SJSA1 (cell line): ENCODE results near the gene KIF2C. TPM values are rescaled to one million over a fixed set of nuclear protein-coding genes. Genes with fewer than 3 reads are reported as not detected.
"Not testable (repeated sequence)": the region's sequence is repeated elsewhere in the genome, so short reads cannot be mapped to it uniquely, and the experiment has no call there.

Source experiments
- DNase-seq, 2 experiments: peaks; one replicate each; pipeline ENCODE4 v3.0.0-alpha.2; 2015 to 2020; ENCODE audit warnings: low spot score in 2 of 2, low read depth in 1 of 2
- H3K27ac ChIP-seq: fragments of 250-450 bp; sonication (Bioruptor Pico); 2 replicates; pipeline ENCODE4 v1.5.1; 2020; ENCODE audit warnings: mild to moderate bottlenecking, moderate library complexity
- H3K27me3 ChIP-seq: fragments of 250-450 bp; sonication (Bioruptor Pico); replicated peaks from 2 replicates; pipeline ENCODE4 v1.5.1; 2020; ENCODE audit warnings: mild to moderate bottlenecking, moderate library complexity
- H3K36me3 ChIP-seq: fragments of 250-450 bp; sonication (Bioruptor Pico); 2 replicates; pipeline ENCODE4 v1.5.1; 2020; ENCODE audit warnings: mild to moderate bottlenecking
- H3K4me1 ChIP-seq: fragments of 250-450 bp; sonication (Bioruptor Pico); replicated peaks from 2 replicates; pipeline ENCODE4 v1.6.1; 2021; ENCODE audit warnings: mild to moderate bottlenecking
- H3K4me3 ChIP-seq: fragments of 250-450 bp; sonication (Bioruptor Pico); 2 replicates; pipeline ENCODE4 v1.5.1; 2020; ENCODE audit warnings: mild to moderate bottlenecking
- H3K9me3 ChIP-seq: fragments of 250-450 bp; sonication (Bioruptor Pico); replicated peaks from 2 replicates; pipeline ENCODE4 v1.5.1; 2020; ENCODE audit warnings: mild to moderate bottlenecking
- total RNA-seq: library from RNA; depleted of rRNA; stranded (reverse); fragments of >200 nt; shearing (Covaris generic); gene quantifications from 2 replicates; pipeline ENCODE4 v1.2.3, GENCODE V29; 2014

Gene KIF2C
- total RNA-seq, 1 experiment from 2014 or later, result 82.1 TPM

DNA sequence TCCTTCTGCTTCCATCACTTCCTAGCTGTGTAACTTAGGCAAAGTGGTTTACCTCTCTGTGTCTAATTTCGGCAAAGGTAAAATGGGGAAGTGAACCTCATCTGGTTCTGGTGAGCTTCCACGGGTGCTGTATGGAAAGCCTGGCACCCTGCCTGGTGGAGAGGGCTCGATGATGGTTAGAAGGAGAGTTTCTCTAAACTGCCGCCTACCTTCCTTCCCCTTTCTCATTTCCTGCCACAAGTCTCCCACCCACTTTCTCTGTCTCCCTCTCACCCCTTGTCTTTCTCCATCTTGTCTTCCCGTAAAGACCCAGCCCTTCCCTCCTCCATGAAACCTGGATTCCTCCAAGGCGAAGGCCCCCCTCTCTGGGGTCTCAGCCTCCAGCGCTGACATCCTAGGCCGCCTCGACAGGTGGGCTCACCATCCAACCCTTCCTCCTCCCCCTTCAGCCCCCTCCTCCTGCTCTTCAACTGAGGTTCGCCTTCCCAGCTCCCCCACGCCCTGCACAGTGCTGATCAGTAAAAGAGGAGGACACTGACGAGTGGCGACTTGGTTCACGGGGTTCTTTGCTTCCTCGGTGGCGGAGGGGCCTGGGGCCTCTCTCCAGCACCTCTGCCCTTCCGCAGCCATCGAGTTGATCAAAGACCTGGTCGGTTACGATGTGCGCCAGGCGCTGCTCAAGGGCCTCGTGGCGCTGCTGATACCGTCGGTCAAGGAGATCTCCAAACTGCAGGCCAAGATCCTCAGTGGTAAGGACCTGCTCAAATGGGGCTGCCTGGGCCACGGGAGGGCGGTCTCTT lies 15.9 kb upstream of the KIF2C start:
- H3K27me3 ChIP-seq, result no peaks in the 10 kb centered on the region
- no peak for DNase-seq
- H3K27ac ChIP-seq, result no peak overlapping the region
- H3K4me1 ChIP-seq, result peaks cover 14% of the 10 kb centered on the region
- no peaks in the 10 kb centered on the region for H3K36me3 ChIP-seq
- no peak overlapping the region for H3K4me3 ChIP-seq
- H3K9me3 ChIP-seq, result no peaks in the 10 kb centered on the region

DNA sequence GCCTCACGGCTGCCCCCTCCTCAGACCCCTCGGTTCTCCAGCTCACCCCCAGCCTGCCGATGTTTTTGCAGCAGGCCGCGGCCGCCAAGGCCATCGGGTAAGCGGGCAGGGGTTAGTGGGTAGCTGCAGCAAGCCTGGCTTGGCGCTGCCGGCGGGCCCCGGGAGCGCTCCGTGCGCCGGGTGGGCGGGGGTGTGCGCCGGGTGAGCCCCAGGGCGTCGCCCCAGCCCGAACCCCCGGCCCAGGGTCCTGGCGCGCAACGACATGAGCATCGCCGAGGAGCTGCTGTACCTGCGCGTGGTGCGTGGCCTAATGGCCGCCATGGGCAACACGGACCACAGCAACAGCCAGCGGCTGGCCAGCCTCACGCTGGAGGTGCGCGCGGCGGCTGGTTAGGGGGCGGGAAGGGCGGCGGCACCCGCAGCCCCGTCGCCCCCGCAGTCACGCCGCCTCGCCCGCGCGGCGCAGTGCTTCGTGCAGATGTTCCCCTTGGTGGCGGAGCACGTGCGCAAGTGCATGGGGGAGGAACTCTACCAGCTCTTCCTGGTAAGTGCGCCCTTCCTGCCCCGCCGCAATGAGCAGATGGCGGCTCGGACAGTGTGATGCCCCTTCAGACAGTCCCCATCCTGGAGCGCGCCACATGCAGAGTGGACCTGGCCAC lies 15.2 kb upstream of the KIF2C start:
- DNase-seq, result no peak
- H3K4me3 ChIP-seq, result no peak overlapping the region
- no peaks in the 10 kb centered on the region for H3K9me3 ChIP-seq
- H3K36me3 ChIP-seq, result no peaks in the 10 kb centered on the region
- no peaks in the 10 kb centered on the region for H3K27me3 ChIP-seq
- H3K27ac ChIP-seq, result no peak overlapping the region
- peaks cover 13% of the 10 kb centered on the region for H3K4me1 ChIP-seq

DNA sequence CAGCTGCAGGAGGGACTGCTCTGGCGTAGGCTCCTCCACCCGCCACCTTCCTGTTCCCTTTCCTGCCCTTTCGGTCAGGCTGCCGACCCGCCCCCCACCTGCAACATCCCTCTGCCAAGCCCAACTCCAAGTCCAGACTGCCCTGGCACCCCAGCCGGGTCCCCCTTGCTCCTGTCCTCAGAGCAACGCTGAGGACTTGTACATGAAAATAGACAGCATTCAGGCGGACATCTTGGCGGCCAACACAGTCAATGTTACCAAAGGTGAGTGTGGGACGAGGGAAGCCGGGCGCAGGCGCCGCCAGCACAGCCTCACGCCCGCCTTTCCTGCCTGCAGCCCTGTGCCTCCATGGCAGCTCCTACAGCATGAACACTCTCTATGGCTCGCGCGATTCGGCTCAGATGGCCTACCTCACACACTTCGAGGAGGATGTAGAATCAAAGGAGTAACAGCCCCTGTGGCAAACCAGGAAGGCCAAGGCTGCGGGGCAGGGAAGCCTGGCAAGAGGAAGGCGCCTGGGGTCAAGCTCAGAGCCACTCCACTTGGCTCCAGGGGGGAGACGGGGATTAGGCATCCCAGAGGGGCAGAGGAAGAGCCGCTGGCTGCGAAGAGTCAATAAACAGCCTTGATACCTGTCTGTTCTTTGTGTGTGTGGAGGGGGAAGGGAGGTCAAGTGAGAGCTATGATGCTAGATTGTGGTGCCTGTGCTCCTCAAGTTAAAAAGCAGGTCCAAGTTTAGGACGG lies 14.5 kb upstream of the KIF2C start:
- no peak overlapping the region for H3K27ac ChIP-seq
- DNase-seq, result no peak

DNA sequence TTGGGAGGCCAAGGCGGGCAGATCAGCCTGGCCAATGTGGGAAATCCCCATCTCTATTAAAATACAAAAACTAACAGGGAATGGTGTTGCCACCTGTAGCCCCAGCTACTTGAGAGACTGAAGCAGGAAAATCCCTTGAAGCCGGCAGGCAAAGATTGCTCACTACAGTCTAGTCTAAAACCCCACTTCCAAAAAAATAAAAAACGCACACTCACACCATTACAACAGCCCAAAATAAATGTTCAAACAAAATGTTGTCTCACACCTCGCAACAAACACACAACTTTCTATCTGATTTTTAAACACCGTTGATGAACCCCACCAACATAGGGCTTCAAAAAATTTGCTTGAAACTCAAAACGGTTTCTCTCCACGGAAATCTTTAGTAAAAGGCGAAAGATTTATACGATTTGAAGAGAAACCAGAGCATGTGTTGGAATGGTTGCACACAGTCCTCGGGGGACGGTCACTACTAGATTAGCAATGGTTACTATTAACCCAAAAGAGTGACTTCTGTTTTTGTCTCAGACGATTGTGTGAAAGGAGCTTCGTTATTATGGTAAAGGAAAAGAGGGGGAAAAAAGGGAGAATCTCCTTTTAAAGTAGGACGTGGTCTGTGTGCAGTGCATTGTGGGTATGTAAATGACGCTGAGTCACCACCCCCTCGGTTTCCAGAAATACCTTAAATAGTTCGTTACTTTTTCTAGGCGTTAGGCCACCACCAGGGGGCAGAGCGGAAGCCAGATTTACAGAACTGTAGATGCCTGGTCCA lies 8.7 kb upstream of the KIF2C start, which contains the start of gene RNU5D-1:
Gene RNU5D-1 (minus strand): TSS at position 430 of the 772 bp plus-strand sequence.
- H3K9me3 ChIP-seq, result no peaks in the 10 kb centered on the region
- H3K27me3 ChIP-seq, result no peaks in the 10 kb centered on the region
- H3K27ac ChIP-seq, result peak within 1 kb of the TSS; percentile 100
- H3K36me3 ChIP-seq, result no peaks in the 10 kb centered on the region
- no peak within 1 kb of the TSS for H3K4me3 ChIP-seq
- peak; percentile 95 to 98 for DNase-seq
- H3K4me1 ChIP-seq, result peaks cover 24% of the 10 kb centered on the region

More for the DNA sequence above, 14.5 kb upstream of the KIF2C start:
- Histone ChIP-seq H3K9me3 (no peaks in the 10 kb centered on the region), H3K4me3 (no peak overlapping the region), H3K27me3 (no peaks in the 10 kb centered on the region), H3K36me3 (no peaks in the 10 kb centered on the region), H3K4me1 (peaks cover 14% of the 10 kb centered on the region)

DNA sequence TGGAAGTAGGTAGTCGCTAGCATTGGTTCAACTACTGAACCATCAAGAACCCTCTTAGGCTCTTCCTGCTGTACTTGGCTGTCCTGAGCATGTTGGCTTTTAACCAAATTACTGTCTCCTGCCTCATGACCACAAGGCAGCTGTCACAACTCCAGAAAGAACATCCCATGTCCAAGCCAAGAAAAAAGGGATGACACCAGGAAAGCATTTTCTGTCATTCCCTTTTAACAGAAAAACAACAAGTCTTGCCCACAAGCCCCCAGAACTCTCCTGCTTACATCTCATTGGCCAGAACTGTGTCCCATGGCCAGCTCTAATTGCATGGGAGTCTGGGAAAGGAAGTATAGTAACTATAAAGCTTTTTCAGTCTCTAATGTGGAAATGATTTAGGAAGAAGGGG lies 6.3 kb upstream of the KIF2C start:
- H3K4me3 ChIP-seq, result no peak overlapping the region
- H3K27me3 ChIP-seq, result no peaks in the 10 kb centered on the region
- no peaks in the 10 kb centered on the region for H3K9me3 ChIP-seq
- no peak overlapping the region for H3K27ac ChIP-seq
- DNase-seq, result no peak
- H3K4me1 ChIP-seq, result peaks cover 17% of the 10 kb centered on the region
- H3K36me3 ChIP-seq, result no peaks in the 10 kb centered on the region

DNA sequence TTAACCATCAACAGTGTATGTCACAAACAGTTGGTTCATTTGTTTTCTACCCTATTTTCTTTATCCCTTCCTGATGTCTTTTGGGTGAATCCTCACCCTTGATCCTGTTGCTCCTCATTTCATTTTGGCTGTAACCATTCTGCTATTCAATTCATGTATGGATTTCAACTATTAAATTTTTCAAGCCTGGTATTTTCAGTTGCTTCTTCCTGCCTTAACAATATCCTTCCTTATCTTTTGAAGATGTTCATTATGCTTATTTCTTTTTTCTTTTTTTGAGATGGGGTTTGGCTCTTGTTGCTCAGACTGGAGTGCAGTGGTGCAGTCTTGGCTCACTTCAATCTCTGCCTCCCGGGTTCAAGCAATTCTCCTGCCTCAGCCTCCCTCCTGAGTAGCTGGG lies 5.9 kb upstream of the KIF2C start:
- H3K4me1 ChIP-seq, result peaks cover 17% of the 10 kb centered on the region
- no peak overlapping the region for H3K4me3 ChIP-seq
- no peaks in the 10 kb centered on the region for H3K36me3 ChIP-seq
- H3K9me3 ChIP-seq, result no peaks in the 10 kb centered on the region
- no peak overlapping the region for H3K27ac ChIP-seq
- no peaks in the 10 kb centered on the region for H3K27me3 ChIP-seq
- no peak for DNase-seq

DNA sequence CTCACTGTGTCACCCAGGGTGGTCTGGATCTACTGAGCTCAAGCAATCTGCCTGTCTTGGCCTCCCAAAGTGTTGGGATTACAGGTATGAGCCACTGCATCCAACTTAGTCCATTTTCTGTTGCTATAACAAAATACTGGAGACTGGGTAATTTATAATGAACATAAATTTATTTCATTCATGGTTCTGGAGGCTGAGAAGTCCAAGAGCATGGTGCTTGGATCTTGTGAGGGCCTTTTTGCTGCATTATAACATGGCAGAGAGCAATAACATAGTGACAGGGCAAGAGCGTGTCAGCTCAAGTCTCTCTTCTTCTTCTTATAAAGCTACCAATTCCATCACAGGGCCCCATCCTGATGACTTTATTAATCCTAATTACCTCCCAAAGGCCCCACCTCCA lies 3.6 kb upstream of the KIF2C start:
- Histone ChIP-seq H3K27ac (no peak overlapping the region), H3K27me3 (no peaks in the 10 kb centered on the region), H3K9me3 (no peaks in the 10 kb centered on the region), H3K4me3 (no peak overlapping the region), H3K4me1 (peaks cover 14% of the 10 kb centered on the region), H3K36me3 (peaks cover 10% of the 10 kb centered on the region)
- no peak for DNase-seq

DNA sequence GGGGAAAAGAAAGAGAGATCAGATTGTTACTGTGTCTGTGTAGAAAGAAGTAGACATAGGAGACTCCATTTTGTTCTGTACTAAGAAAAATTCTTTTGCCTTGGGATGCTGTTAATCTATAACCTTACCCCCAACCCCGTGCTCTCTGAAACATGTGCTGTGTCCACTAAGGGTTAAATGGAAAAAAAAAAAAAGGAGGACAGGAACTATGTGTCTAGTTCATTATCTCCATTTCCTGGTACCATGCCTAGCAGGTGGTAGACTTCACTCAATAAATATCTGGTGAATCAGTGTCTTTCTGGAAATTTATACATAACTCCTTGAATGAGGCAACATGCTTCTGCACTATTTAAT lies 707 bp upstream of the KIF2C start:
- H3K27me3 ChIP-seq, H3K9me3 ChIP-seq, DNase-seq: not testable (repeated sequence)
- Histone ChIP-seq H3K36me3 (peaks cover 38% of the 10 kb centered on the region), H3K4me1 (peaks cover 17% of the 10 kb centered on the region), H3K27ac (peak overlapping the region; percentile 32), H3K4me3 (peak overlapping the region; percentile 55)

DNA sequence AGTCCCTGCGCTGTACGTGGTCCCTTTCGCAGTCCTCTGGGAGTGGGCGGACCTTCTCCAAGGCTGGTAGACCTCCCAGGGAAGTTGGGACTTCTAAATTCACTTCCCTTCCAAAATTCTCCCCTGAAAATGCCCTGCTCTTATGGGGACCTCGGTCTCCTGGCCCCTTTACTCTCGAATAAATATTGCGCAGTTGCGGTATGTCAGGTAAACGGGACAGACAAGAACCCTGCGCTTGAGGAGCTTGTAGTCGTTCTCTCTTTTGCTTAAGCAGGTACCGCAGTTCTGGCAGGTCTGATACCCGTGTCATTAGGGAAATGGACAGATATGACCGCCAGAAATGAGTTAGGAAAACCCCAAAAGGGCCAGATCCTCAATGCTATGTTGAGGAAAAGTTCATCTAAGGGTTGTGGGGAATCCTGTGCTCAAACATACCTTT lies 561 bp downstream of the KIF2C start:
- H3K4me1 ChIP-seq, result peaks cover 17% of the 10 kb centered on the region
- H3K27ac ChIP-seq, result peak overlapping the region; percentile 70
- peaks cover 50% of the 10 kb centered on the region for H3K36me3 ChIP-seq
- DNase-seq, result peak in 1 of 2 experiments; percentile 16
- H3K27me3 ChIP-seq, result no peaks in the 10 kb centered on the region
- no peaks in the 10 kb centered on the region for H3K9me3 ChIP-seq
- H3K4me3 ChIP-seq, result peak overlapping the region; percentile 55

DNA sequence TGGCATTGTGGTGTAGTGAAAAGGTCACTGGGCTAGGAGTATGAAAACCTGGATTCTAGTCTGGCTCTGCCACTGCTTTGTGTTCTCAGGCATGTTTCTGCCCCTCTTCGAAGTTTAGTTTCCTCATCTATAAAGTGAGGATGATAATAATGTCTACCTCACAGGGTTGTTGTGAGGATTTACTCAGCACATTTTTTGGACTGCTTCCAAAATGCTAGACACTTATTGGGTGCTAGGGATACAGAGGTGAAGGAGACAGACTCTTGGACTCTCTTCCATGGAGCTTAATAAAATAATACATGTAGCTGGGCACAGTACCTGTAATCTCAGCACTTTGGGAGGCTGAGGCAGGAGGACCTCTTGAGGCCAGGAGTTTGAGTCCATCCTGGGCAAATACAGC lies 3.6 kb downstream of the KIF2C start:
- H3K36me3 ChIP-seq, result peaks cover 78% of the 10 kb centered on the region
- no peak overlapping the region for H3K4me3 ChIP-seq
- no peak for DNase-seq
- no peak overlapping the region for H3K27ac ChIP-seq
- H3K27me3 ChIP-seq, result no peaks in the 10 kb centered on the region
- H3K4me1 ChIP-seq, result peaks cover 17% of the 10 kb centered on the region
- no peaks in the 10 kb centered on the region for H3K9me3 ChIP-seq

DNA sequence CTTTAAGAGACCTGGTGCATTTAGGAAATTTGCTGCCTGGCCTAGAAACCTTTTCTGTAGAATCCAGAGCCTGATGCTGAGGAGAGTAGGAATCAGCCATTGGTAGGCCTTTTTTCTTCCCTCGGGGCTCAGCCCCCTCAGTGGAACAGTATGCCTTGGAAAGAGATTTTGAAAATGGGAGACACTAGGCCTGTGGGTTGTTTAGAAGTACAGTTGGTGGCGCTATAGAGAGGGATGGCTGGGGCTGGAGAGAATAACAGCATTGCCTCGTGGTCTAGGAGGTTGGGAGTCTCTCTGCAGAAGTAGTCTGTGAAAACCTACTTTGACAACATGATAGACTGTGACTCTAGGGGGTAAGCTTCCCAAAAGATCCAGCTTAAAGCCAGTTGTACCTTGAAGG lies 8.2 kb downstream of the KIF2C start:
- Histone ChIP-seq H3K27ac (no peak overlapping the region), H3K27me3 (no peaks in the 10 kb centered on the region), H3K9me3 (no peaks in the 10 kb centered on the region), H3K36me3 (peaks cover 98% of the 10 kb centered on the region), H3K4me1 (peaks cover 2% of the 10 kb centered on the region; the same call in 1 of the 2 replicates), H3K4me3 (no peak overlapping the region)
- DNase-seq, result no peak

DNA sequence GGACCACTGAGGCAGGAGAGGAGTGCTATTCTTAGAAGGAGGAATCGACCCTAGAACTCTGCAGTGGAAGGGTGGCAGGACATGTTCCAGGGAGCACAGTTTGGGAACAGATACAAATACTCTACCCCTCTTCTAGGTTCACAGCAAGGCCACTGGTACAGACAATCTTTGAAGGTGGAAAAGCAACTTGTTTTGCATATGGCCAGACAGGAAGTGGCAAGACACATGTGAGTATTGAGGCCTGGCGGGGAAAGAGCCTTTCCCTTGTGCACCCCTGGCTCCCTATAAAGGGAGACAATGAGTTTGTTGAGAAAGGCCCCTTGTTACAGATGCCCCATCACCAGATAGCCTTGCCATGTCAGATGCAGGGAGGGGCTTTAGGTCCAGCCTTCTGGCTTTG lies 17.8 kb downstream of the KIF2C start:
- no peak for DNase-seq
- H3K27ac ChIP-seq, result no peak overlapping the region
- peaks cover 100% of the 10 kb centered on the region for H3K36me3 ChIP-seq
- no peak overlapping the region for H3K4me3 ChIP-seq
- no peaks in the 10 kb centered on the region; the same call in 1 of the 2 replicates for H3K9me3 ChIP-seq
- H3K27me3 ChIP-seq, result no peaks in the 10 kb centered on the region
- H3K4me1 ChIP-seq, result no peaks in the 10 kb centered on the region

DNA sequence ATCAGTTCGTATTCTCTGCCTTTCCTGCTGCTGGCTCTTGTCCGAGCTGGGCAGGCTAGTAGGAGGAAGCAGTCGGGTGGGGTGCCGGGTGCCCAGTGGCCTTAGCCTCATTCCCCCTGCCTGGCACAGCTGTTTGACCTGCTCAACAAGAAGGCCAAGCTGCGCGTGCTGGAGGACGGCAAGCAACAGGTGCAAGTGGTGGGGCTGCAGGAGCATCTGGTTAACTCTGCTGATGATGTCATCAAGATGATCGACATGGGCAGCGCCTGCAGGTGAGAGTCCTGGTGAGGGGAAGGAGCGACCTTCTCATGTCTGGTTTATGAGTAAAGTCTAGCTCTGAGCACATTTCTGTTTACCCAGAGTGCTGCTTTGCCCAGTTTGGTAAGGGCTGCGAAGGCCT lies 19.4 kb downstream of the KIF2C start:
- Histone ChIP-seq H3K9me3 (no peaks in the 10 kb centered on the region; the same call in 1 of the 2 replicates), H3K4me1 (no peaks in the 10 kb centered on the region), H3K4me3 (no peak overlapping the region), H3K27ac (no peak overlapping the region), H3K27me3 (no peaks in the 10 kb centered on the region), H3K36me3 (peaks cover 100% of the 10 kb centered on the region)
- no peak for DNase-seq
